Measurements from ENCODE around the gene MFN2. TPM values are rescaled to one million over a fixed set of nuclear protein-coding genes. Genes with fewer than 3 reads are reported as not detected.
A peak's percentile ranks its signal among the peaks of the same experiment; 100 is the strongest.

The MFN2 gene
- total RNA-seq, 2 donors from 2014 or later: 20.1 to 20.8 TPM

DNA sequence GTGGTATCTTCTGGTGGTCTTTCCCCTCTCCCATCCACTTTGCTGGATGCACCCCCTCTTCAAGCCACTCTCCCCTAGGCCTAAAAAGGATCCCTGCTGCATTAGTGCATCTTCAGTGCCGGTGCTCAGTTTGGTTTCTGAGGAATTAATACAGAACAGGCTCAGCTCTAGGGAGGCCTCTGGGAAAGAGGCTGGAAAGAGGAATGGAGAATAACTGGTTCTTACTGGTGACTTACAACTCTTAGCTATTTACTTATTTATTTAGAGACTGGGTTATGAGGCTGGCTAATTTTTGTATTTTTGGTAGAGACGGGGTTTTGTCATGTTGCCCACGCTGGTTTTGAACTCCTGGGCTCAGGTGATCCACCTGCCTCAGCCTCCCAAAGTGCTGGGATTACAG is 19.0 kb downstream of the MFN2 start:
- Histone ChIP-seq H3K9me3 (no peaks in the 10 kb centered on the region), H3K36me3 (replicated peaks in 1 of 2; ENCODE audit: insufficient read depth in 1 of 2, low read depth in 2 of 2) (peaks cover 4 to 47% of the 10 kb centered on the region in 2 donors), H3K27ac (no peak overlapping the region), H3K4me3 (no peak overlapping the region), H3K27me3 (no peaks in the 10 kb centered on the region), H3K4me1 (no peaks in the 10 kb centered on the region)
- ATAC-seq (no peak), DNase-seq (no peak)
- 74 to 98% methylated on average over 3 of the region's 3 CpGs for WGBS, 2 donors
- intact Hi-C loops (cut with DNase I): no loop called here
- TF ChIP-seq POLR2A (IDR thresholded peaks at IDR 0.05) (no peak), CTCF (IDR thresholded peaks at IDR 0.05) (no peak)

DNA sequence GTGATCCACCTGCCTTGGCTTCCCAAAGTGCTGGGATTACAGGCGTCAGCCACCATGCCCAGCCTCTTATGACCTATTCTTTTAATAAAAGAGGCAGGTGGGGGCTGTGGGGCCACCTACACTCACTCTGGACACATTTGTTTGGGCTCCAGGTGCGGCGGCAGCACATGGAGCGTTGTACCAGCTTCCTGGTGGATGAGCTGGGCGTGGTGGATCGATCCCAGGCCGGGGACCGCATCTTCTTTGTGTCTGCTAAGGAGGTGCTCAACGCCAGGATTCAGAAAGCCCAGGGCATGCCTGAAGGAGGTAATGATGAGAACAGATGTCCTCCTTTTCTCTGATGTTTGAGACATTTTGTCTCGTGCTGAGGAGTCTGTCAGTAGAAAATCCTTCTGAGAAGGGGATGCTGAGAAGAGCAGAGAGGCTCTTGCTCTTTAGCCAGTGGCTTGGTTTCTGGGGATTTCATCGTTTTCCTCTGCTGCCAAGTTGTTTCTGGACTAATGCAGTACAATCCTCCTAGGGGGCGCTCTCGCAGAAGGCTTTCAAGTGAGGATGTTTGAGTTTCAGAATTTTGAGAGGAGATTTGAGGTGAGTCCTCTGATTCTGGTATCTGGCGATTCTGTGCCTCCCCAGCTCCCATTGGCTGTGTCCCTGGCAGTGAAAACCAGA is 21.1 kb downstream of the MFN2 start:
- Histone ChIP-seq H3K27me3 (no peaks in the 10 kb centered on the region), H3K4me3 (no peak overlapping the region), H3K27ac (no peak overlapping the region), H3K9me3 (no peaks in the 10 kb centered on the region), H3K36me3 (replicated peaks in 1 of 2; ENCODE audit: insufficient read depth in 1 of 2, low read depth in 2 of 2) (peaks cover 4 to 57% of the 10 kb centered on the region in 2 donors), H3K4me1 (no peaks in the 10 kb centered on the region)
- TF ChIP-seq POLR2A (IDR thresholded peaks at IDR 0.05): no peak
- TF ChIP-seq CTCF (IDR thresholded peaks at IDR 0.05): peak in 4 of 7 experiments; percentile 10 to 18 (median 16)
- intact Hi-C loops (cut with DNase I): no loop called here
- no peak for ATAC-seq
- DNase-seq: peak in 2 of 4 donors; percentile 36 to 46
- WGBS, 2 donors: 74 to 78% methylated on average over 12 to 14 of the region's 14 CpGs

DNA sequence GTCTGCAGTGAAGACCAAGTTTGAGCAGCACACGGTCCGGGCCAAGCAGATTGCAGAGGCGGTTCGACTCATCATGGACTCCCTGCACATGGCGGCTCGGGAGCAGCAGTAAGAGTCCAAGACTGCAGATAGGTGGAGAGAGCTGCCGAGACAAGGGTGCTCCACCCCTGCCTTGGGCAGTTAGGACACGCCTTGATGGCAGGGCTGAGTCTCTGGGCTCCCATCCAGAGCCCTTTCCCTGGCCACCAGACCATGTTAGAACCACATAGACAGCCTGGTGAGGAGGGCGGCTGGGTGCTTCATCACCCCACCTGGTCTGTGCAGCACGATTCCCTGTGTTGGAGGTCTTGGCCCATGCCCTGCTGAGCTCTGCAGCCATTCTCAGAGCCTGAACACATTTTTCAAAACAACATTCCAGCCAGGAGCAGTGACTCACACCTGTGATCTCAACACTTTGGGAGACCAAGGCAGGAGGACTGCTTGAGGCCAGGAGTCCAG is 21.8 kb downstream of the MFN2 start:
- intact Hi-C loops (cut with DNase I): no loop called here
- H3K9me3 ChIP-seq: no peaks in the 10 kb centered on the region
- H3K4me3 ChIP-seq: no peak overlapping the region
- H3K27ac ChIP-seq: no peak overlapping the region
- H3K36me3 ChIP-seq (replicated peaks in 1 of 2; ENCODE audit: insufficient read depth in 1 of 2, low read depth in 2 of 2): peaks cover 4 to 61% of the 10 kb centered on the region in 2 donors
- no peak for TF ChIP-seq CTCF (IDR thresholded peaks at IDR 0.05)
- no peak for TF ChIP-seq POLR2A (IDR thresholded peaks at IDR 0.05)
- ATAC-seq: no peak
- DNase-seq: no peak
- 96% methylated on average over 10 of the region's 10 CpGs; no CpG with 5 or more reads in 1 of the 2 donors for WGBS, 2 donors
- H3K4me1 ChIP-seq: no peaks in the 10 kb centered on the region
- no peaks in the 10 kb centered on the region for H3K27me3 ChIP-seq

GRCh38 chr1:12003762-12004161 is 23.5 kb downstream of the MFN2 start:
- no peaks in the 10 kb centered on the region for H3K9me3 ChIP-seq
- peaks cover 0 to 55% of the 10 kb centered on the region in 2 donors for H3K36me3 ChIP-seq (replicated peaks in 1 of 2; ENCODE audit: insufficient read depth in 1 of 2, low read depth in 2 of 2)
- no peaks in the 10 kb centered on the region for H3K4me1 ChIP-seq
- no peak overlapping the region for H3K27ac ChIP-seq
- TF ChIP-seq CTCF (IDR thresholded peaks at IDR 0.05): no peak
- TF ChIP-seq POLR2A (IDR thresholded peaks at IDR 0.05): no peak
- WGBS, 2 donors: 90 to 92% methylated on average over 12 of the region's 12 CpGs
- intact Hi-C loops (cut with DNase I): no loop called here
- ATAC-seq (no peak), DNase-seq (no peak)
- H3K4me3 ChIP-seq: no peak overlapping the region
- H3K27me3 ChIP-seq: no peaks in the 10 kb centered on the region
